Activated T-cell treated with anti-CD3 and anti-CD28 coated beads for 48 hours (primary cell): ENCODE results near the gene NAPG.
"Not testable (repeated sequence)": the region's sequence is repeated elsewhere in the genome, so short reads cannot be mapped to it uniquely, and the experiment has no call there.

ENCODE experiments used
- DNase-seq: peaks from one replicate; pipeline ENCODE4 v3.0.0-alpha.2; 2020; ENCODE audit warnings: low read depth

Gene NAPG

DNA sequence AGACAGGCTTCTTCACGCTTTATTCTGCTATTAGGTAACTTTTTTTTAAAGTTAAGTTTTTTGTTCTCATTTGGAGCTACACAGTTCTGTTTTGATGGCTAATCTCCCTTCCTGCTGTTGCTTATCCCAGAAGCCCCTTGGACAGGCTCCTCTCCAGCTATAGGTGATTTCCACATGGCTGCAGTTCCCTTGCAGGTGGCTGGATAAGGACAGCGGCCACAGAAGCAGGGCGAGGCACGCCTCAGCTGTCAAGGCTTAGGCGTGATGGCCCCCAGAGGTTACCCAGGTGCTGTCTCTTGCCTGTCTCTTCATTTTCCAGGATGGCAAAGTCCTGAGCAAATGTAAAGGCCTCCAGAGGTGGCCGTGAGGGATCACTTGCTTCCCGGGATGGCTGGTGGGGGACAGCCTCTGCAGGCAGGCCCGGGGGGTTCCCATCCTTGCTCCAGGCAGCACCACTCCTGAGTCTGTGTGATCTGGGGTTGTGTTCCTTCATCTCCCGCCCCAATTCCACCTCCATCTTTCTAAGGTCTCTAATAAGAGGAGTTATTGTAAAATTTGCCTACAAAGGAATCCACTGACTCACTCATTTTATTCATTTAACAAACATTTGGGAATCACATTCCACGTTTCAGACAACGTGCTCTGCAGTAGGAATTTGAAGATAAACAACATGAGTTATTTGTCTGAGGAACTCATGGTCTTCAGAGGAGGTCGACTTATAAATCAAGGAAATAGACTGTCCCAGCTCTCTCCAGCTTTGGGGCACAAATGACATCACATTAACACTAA, 53.4 kb downstream of the NAPG start:
- no peak for DNase-seq

DNA sequence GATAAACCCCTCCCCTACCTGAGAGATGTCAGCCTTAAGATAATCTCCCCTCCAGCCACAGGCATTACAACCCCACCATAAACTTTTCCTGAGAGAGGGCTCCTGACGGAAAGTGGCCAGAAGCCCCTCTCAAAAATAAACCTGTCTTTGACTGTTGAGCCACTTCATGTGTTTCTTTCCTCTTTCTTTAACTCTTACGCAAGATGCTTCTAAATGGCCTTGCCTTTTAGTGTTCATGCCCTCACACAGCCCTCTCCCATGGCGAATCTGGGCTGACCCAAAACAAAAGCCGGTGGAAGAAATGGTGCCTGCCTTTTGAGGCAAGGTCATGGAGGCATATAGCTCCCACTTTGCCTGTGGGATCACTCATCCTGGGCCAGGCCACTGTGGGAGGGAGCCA, 54.4 kb downstream of the NAPG start:
- DNase-seq, result no peak

DNA sequence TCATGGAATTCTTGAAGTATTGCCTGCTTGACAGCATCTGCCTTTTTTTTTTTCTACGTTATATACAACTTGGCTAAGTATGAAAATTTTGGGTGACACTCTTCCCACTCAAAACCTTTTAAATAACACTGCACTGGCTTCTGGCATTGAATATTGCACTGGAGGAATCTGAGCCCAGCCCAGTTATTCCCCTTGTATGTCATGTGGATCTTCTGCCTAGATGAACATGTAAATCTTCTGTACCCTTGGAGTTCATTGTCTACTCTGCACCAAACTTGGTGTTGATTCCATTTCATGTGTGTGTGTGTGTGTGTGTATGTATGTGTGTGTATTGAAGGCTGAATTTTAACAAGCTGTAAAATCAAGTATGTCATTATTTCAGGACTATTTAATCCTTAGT, 59.4 kb downstream of the NAPG start:
- no peak for DNase-seq

DNA sequence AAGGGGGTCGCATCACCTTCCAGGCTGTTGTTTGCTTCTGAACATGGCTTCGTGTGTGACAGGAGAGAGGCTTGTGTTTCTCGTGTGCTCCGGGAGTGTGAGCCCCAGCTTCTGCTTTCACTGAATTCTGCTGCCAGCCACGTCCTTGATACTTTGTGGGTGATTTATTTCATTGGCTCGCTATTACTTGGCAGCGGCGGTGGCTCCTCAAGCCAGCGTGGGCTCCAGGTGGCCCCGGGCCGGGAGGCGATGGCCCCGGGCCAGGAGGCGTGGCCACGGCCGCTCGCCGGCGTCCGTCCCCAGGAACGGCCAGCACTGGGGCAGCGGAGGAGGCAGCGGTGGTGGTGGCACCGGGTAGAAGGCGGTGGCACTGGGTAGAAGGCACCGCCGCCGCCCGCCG, 63.1 kb downstream of the NAPG start:
- DNase-seq, result no peak

DNA sequence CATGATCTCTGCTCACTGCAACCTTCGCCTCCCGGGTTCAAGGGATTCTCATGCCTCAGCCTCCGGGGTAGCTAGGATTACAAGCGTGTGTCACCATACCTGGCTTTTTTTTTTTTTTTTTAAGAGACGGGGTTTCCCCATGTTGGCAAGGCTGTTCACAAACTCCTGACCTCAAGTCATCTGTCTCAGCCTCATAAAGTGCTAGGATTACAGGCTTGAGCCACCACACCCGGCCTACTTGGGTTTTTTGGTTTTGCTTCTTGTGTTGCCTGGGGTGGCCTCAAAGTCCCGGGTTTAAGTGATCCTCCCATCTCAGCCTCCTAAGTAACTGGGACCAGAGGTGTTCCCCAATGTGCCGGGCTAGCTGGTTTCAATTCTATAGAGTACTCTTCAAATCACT, 64.6 kb downstream of the NAPG start:
- DNase-seq, result no peak

DNA sequence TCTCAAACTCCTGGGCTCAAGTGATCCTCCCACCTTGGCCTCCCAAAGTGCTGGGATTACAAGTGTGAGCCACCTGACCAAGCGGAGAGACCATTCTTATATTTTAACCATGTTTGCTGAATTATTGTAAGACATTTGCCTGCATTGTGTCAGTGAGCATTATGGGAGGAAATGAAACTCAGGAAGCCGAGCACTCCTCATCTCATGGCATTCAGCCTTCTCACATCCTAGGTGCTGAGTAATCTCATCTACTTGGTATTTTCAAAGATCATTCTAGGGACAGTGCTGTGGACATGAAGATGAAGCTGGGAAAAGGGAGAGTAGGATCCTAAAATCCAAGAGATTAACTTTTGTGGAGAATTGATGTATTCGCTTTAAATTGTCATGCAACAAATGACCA, 66.1 kb downstream of the NAPG start:
- no peak for DNase-seq

DNA sequence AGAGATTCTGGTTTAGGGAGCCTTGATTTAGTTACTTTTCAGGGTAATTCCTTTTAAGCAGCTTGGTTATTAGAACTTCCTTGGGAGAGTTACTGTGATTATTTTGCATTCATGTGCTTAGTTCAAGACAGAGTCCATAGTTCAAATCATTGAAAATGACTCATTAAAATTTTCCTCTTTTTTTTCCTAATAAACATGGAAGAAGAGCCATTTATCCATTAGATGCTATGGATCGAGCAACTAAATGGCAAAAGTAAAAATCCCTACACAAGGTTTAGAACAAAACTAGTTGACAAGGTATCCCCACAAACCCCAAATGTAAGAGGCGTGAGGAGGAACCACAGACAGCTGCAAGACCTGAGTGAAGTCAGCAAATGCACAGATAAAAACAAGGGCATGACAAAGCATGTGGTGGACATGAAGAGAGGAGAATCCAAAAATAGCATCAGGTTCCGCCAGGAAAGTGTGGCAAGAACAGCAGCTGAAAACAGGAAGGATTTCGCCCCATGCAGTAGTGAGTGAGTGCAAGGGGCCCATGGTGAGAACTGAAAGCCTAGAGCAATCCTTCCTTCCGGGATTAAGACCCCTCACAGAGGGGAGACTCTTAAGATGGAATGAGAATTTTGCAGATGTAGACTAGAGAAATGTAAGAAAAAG, 67.7 kb downstream of the NAPG start:
- DNase-seq, result not testable (repeated sequence)

DNA sequence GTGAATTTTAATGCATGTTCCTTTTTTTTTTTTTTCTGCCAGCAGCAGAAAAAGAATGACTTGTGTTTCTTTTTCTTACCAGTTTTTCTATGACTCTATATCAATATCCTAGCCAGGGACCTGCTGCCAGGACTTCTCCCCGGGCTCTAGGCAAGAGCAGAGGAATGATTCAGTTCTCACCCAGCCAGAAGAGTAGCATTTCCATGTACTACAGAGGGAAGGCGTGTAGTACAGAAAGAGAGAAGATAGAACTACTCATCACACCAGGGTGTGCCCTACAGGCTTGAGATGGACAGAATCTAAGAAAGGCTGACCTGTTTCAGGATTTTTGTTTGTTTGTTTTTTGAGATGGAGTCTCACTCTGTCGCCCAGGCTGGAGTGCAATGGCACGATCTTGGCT, 70.1 kb downstream of the NAPG start:
- not testable (repeated sequence) for DNase-seq

DNA sequence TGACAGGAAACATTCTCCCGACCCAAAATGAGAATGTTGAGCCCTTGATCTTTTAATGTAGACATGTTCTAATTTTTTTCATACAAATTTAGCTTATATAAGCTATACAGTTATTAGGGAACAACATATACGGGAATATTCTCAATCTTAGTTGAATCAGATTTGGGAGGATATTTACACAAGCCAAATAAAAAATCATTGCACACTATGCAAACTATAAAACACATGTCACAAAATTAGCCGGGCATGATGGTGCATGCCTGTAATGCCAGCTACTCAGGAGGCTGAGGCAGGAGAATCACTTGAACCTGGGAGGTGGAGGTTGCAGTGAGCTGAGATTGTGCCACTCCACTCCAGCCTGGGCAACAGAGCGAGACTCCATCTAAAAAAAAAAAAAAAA, 71.9 kb downstream of the NAPG start:
- not testable (repeated sequence) for DNase-seq

DNA sequence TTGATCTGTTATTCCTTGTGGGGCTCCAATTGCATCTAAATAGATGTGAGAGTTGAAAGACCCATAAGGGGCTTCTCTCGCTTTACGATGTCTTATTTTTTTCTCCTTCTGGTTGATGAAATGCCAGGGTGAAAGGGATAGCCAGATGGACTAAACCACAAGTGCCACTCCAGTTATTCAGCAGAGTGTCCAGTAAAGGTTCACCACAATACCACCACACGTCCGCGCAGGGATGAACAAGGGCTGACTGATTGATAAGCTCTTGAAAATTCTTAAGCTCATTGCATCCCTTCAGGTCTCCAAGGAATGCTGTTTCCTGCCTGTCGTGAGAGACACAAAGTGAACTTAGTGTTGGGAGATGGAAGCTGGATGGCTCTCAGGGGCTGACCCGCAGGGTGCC, 74.9 kb downstream of the NAPG start:
- not testable (repeated sequence) for DNase-seq
